ENCODE data around the gene WDR70.

Gene WDR70

GRCh38 chr5:37553720-37554404 is 174.7 kb downstream of the WDR70 start:
- Histone ChIP-seq H3K27me3 (replicated peaks; ENCODE audit: control insufficient read depth, insufficient read depth, low read length) (no peaks in the 10 kb centered on the region), H3K36me3 (ENCODE audit: control insufficient read depth, insufficient read depth, low read length, severe bottlenecking) (no peaks in the 10 kb centered on the region), H3K9ac (ENCODE audit: low read length) (no peak overlapping the region), H3K4me1 (ENCODE audit: control insufficient read depth, insufficient read depth, low read length) (peaks cover 7% of the 10 kb centered on the region), H3K9me3 (ENCODE audit: control insufficient read depth, low read length) (no peaks in the 10 kb centered on the region), H3K4me3 (ENCODE audit: low read length) (no peak overlapping the region)
- peak; percentile 27 for DNase-seq (ENCODE audit: low read depth)

GRCh38 chr5:37554405-37554739 is 175.3 kb downstream of the WDR70 start:
- H3K36me3 ChIP-seq (ENCODE audit: control insufficient read depth, insufficient read depth, low read length, severe bottlenecking): no peaks in the 10 kb centered on the region
- no peak overlapping the region for H3K9ac ChIP-seq (ENCODE audit: low read length)
- no peaks in the 10 kb centered on the region for H3K9me3 ChIP-seq (ENCODE audit: control insufficient read depth, low read length)
- no peaks in the 10 kb centered on the region for H3K27me3 ChIP-seq (replicated peaks; ENCODE audit: control insufficient read depth, insufficient read depth, low read length)
- no peak for DNase-seq (ENCODE audit: low read depth)
- H3K4me1 ChIP-seq (ENCODE audit: control insufficient read depth, insufficient read depth, low read length): peaks cover 7% of the 10 kb centered on the region
- H3K4me3 ChIP-seq (ENCODE audit: low read length): no peak overlapping the region

- Histone ChIP-seq H3K36me3 (ENCODE audit: control insufficient read depth, insufficient read depth, low read length, severe bottlenecking) (no peaks in the 10 kb centered on the region), H3K4me1 (ENCODE audit: control insufficient read depth, insufficient read depth, low read length) (peaks cover 7% of the 10 kb centered on the region), H3K4me3 (ENCODE audit: low read length) (no peak overlapping the region), H3K9me3 (ENCODE audit: control insufficient read depth, low read length) (no peaks in the 10 kb centered on the region), H3K27me3 (replicated peaks; ENCODE audit: control insufficient read depth, insufficient read depth, low read length) (no peaks in the 10 kb centered on the region), H3K9ac (ENCODE audit: low read length) (no peak overlapping the region)
- DNase-seq (ENCODE audit: low read depth): no peak
These were observed 175.8 kb downstream of the WDR70 start for GRCh38 chr5:37554938-37555337.

GRCh38 chr5:37557734-37558293 is 178.7 kb downstream of the WDR70 start:
- peaks cover 7% of the 10 kb centered on the region for H3K4me1 ChIP-seq (ENCODE audit: control insufficient read depth, insufficient read depth, low read length)
- no peak overlapping the region for H3K4me3 ChIP-seq (ENCODE audit: low read length)
- H3K9ac ChIP-seq (ENCODE audit: low read length): no peak overlapping the region
- DNase-seq (ENCODE audit: low read depth): no peak
- no peaks in the 10 kb centered on the region for H3K36me3 ChIP-seq (ENCODE audit: control insufficient read depth, insufficient read depth, low read length, severe bottlenecking)
- H3K27me3 ChIP-seq (replicated peaks; ENCODE audit: control insufficient read depth, insufficient read depth, low read length): no peaks in the 10 kb centered on the region
- H3K9me3 ChIP-seq (ENCODE audit: control insufficient read depth, low read length): no peaks in the 10 kb centered on the region

- Histone ChIP-seq H3K9me3 (ENCODE audit: control insufficient read depth, low read length) (no peaks in the 10 kb centered on the region), H3K4me3 (ENCODE audit: low read length) (no peak overlapping the region), H3K36me3 (ENCODE audit: control insufficient read depth, insufficient read depth, low read length, severe bottlenecking) (no peaks in the 10 kb centered on the region), H3K27me3 (replicated peaks; ENCODE audit: control insufficient read depth, insufficient read depth, low read length) (no peaks in the 10 kb centered on the region), H3K9ac (ENCODE audit: low read length) (no peak overlapping the region), H3K4me1 (ENCODE audit: control insufficient read depth, insufficient read depth, low read length) (no peaks in the 10 kb centered on the region)
- DNase-seq (ENCODE audit: low read depth): peak; percentile 12
These were observed 186.0 kb downstream of the WDR70 start for GRCh38 chr5:37565062-37565670.

GRCh38 chr5:37567566-37567965 is 188.4 kb downstream of the WDR70 start:
- Histone ChIP-seq H3K9ac (ENCODE audit: low read length) (no peak overlapping the region), H3K27me3 (replicated peaks; ENCODE audit: control insufficient read depth, insufficient read depth, low read length) (no peaks in the 10 kb centered on the region), H3K4me3 (ENCODE audit: low read length) (no peak overlapping the region), H3K9me3 (ENCODE audit: control insufficient read depth, low read length) (no peaks in the 10 kb centered on the region), H3K4me1 (ENCODE audit: control insufficient read depth, insufficient read depth, low read length) (no peaks in the 10 kb centered on the region), H3K36me3 (ENCODE audit: control insufficient read depth, insufficient read depth, low read length, severe bottlenecking) (no peaks in the 10 kb centered on the region)
- no peak for DNase-seq (ENCODE audit: low read depth)

- no peaks in the 10 kb centered on the region for H3K27me3 ChIP-seq (replicated peaks; ENCODE audit: control insufficient read depth, insufficient read depth, low read length)
- H3K4me1 ChIP-seq (ENCODE audit: control insufficient read depth, insufficient read depth, low read length): no peaks in the 10 kb centered on the region
- no peak overlapping the region for H3K9ac ChIP-seq (ENCODE audit: low read length)
- no peak for DNase-seq (ENCODE audit: low read depth)
- no peaks in the 10 kb centered on the region for H3K9me3 ChIP-seq (ENCODE audit: control insufficient read depth, low read length)
- no peak overlapping the region for H3K4me3 ChIP-seq (ENCODE audit: low read length)
- H3K36me3 ChIP-seq (ENCODE audit: control insufficient read depth, insufficient read depth, low read length, severe bottlenecking): no peaks in the 10 kb centered on the region
These were observed 189.1 kb downstream of the WDR70 start for GRCh38 chr5:37568018-37568753.

GRCh38 chr5:37568893-37569292 is 189.8 kb downstream of the WDR70 start:
- Histone ChIP-seq H3K4me3 (ENCODE audit: low read length) (no peak overlapping the region), H3K27me3 (replicated peaks; ENCODE audit: control insufficient read depth, insufficient read depth, low read length) (no peaks in the 10 kb centered on the region), H3K9me3 (ENCODE audit: control insufficient read depth, low read length) (no peaks in the 10 kb centered on the region), H3K4me1 (ENCODE audit: control insufficient read depth, insufficient read depth, low read length) (no peaks in the 10 kb centered on the region), H3K36me3 (ENCODE audit: control insufficient read depth, insufficient read depth, low read length, severe bottlenecking) (no peaks in the 10 kb centered on the region), H3K9ac (ENCODE audit: low read length) (no peak overlapping the region)
- no peak for DNase-seq (ENCODE audit: low read depth)

GRCh38 chr5:37569466-37569865 is 190.3 kb downstream of the WDR70 start:
- no peaks in the 10 kb centered on the region for H3K36me3 ChIP-seq (ENCODE audit: control insufficient read depth, insufficient read depth, low read length, severe bottlenecking)
- no peak overlapping the region for H3K9ac ChIP-seq (ENCODE audit: low read length)
- DNase-seq (ENCODE audit: low read depth): no peak
- H3K9me3 ChIP-seq (ENCODE audit: control insufficient read depth, low read length): no peaks in the 10 kb centered on the region
- H3K27me3 ChIP-seq (replicated peaks; ENCODE audit: control insufficient read depth, insufficient read depth, low read length): no peaks in the 10 kb centered on the region
- H3K4me1 ChIP-seq (ENCODE audit: control insufficient read depth, insufficient read depth, low read length): no peaks in the 10 kb centered on the region
- no peak overlapping the region for H3K4me3 ChIP-seq (ENCODE audit: low read length)

GRCh38 chr5:37570597-37570996 is 191.5 kb downstream of the WDR70 start:
- H3K4me3 ChIP-seq (ENCODE audit: low read length): no peak overlapping the region
- no peaks in the 10 kb centered on the region for H3K4me1 ChIP-seq (ENCODE audit: control insufficient read depth, insufficient read depth, low read length)
- no peaks in the 10 kb centered on the region for H3K27me3 ChIP-seq (replicated peaks; ENCODE audit: control insufficient read depth, insufficient read depth, low read length)
- H3K36me3 ChIP-seq (ENCODE audit: control insufficient read depth, insufficient read depth, low read length, severe bottlenecking): no peaks in the 10 kb centered on the region
- no peaks in the 10 kb centered on the region for H3K9me3 ChIP-seq (ENCODE audit: control insufficient read depth, low read length)
- DNase-seq (ENCODE audit: low read depth): no peak
- no peak overlapping the region for H3K9ac ChIP-seq (ENCODE audit: low read length)

- no peak overlapping the region for H3K9ac ChIP-seq (ENCODE audit: low read length)
- no peaks in the 10 kb centered on the region for H3K9me3 ChIP-seq (ENCODE audit: control insufficient read depth, low read length)
- H3K4me3 ChIP-seq (ENCODE audit: low read length): no peak overlapping the region
- H3K36me3 ChIP-seq (ENCODE audit: control insufficient read depth, insufficient read depth, low read length, severe bottlenecking): no peaks in the 10 kb centered on the region
- H3K4me1 ChIP-seq (ENCODE audit: control insufficient read depth, insufficient read depth, low read length): no peaks in the 10 kb centered on the region
- no peak for DNase-seq (ENCODE audit: low read depth)
- H3K27me3 ChIP-seq (replicated peaks; ENCODE audit: control insufficient read depth, insufficient read depth, low read length): no peaks in the 10 kb centered on the region
These were observed 192.9 kb downstream of the WDR70 start for GRCh38 chr5:37571985-37572384.

All from adipocyte (in vitro differentiated cells).